ENCODE data around the gene NOTUM.

NOTUM gene

DNA sequence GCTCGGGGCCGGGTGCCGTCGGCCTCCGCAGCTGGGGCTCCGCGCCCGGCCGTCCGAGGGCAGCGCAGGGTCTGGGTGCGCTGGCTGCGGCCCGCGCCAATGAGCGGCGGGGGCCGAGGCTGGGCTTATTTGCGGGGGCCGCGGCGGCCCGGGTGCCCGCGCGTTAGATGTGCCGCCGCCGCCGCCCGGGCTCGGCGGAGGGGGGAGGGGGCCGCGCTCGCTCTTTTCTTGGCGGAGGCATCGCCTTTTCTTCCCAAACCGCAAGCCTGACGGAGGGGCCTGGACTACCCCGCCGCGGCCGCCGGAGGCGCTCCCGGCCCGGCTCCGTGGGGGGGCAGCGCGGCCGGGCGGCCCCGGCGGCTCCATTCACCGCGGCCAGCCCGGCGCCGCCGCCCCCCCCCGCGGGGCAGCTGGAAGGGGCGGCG is at the start of gene NOTUM:
Gene NOTUM (minus strand): TSS at position 101 of the 425 bp plus-strand sequence. CDS start 278 bp downstream, outside the sequence.
- no peak for DNase-seq (ENCODE audit: low read depth in 4 of 4, low spot score in 1 of 4)

DNA sequence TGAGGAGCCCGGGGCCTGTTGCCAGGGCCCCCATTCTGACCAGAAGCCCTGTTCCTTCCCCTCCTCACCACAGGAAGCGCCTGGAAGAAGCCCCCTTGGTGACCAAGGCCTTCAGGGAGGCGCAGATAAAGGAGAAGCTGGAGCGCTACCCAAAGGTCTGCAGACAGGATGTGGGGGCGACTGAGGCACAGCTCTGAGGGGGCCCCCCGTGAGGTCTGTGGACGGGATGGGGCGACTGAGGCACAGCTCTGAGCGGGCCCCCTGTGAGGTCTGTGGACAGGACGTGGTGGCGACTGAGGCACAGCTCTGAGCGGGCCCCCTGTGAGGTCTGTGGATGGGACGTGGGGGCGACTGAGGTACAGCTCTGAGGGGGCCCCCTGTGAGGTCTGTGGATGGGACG is 48.4 kb upstream of the NOTUM start:
- DNase-seq (ENCODE audit: low read depth in 4 of 4, low spot score in 1 of 4), result no peak

DNA sequence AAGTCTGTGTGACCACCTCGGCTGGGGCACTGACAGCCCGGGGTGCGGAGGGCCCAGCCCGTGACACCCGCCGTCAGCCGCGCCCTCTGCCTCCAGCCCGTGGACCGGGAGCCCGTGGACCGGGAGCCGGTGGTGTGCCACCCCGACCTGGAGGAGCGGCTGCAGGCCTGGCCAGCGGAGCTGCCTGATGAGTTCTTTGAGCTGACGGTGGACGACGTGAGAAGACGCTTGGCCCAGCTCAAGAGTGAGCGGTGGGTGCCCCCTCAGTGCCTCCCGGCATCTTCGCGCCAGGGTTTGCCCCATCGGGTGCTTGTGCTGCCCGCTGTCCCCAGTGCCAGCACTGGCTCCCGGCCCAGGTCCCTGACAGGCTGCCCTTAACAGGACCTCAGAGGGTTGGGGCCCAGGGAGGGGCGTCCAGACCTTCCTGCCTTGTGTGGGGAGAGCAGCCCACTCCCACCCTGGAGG is 48.0 kb upstream of the NOTUM start:
- no peak for DNase-seq (ENCODE audit: low read depth in 4 of 4, low spot score in 1 of 4)

GRCh38 chr17:82008258-82008940 is 47.4 kb upstream of the NOTUM start:
- no peak for DNase-seq (ENCODE audit: low read depth in 4 of 4, low spot score in 1 of 4)

GRCh38 chr17:82007495-82008257 is 46.7 kb upstream of the NOTUM start:
- DNase-seq (ENCODE audit: low read depth in 4 of 4, low spot score in 1 of 4), result no peak

DNA sequence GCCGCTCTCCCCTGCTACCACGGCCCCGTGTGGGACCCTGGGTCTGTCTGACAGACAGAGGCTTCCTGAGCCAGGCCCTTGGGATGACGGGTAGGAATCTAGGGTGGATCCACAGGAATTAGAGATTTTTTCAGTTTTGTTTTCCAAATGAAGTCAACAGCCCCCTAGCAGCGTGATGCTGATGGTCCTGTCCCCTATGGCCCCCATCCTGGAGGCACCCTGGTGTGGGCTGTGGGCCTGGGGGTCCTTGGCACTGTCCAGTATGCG is 46.2 kb upstream of the NOTUM start:
- DNase-seq (ENCODE audit: low read depth in 4 of 4, low spot score in 1 of 4), result no peak

GRCh38 chr17:82006468-82007227 is 45.7 kb upstream of the NOTUM start:
- DNase-seq (ENCODE audit: low read depth in 4 of 4, low spot score in 1 of 4), result no peak

- DNase-seq (ENCODE audit: low read depth in 4 of 4, low spot score in 1 of 4), result no peak
Observed at GRCh38 chr17:82005701-82006348, 44.8 kb upstream of the NOTUM start.

DNA sequence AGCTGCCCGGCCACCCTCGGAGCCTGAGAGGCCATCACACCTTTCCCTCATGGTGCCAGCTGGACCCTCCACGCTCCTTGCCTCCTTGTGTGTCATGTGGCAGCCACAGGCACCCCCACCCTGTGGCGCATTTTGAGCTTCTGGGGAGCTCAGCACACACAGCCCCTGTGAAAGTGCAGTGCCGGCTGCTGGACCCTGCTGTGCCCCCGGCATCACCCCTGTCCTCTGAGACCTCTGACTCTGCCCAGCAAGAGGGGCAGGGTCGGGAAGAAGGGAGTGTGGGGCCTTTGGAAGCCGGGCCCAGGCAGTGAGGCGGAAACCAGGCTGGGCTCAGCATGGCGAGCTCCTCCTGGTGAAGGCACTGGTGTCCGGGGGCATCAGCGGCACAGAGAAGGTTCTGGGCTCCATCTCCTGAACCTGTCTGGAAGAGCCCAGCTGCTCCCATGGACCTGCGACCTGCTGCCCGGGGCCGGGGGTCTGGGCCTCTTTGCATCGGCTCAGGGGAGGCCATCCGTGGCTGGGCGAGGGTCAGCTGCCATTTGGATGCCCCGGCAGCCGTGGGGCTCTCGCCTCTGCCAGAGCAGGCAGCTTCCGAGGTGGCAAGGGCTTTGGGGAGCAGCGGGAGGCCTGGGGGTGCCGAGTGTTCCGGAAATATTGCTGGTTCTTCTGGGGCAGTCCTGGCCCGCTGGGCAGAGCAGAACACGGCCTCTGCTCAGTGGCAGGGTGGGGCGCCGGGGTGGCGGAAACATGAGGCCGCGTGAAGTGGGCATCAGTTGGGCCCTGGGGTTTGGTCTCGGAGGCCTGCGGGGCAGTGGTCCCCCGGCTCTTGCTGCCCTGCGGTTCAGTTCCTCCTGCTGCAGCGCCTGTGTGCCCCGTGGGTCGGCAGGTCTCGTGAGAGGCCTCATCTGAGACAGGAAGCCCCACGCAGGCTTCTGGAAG is 43.8 kb upstream of the NOTUM start:
- no peak for DNase-seq (ENCODE audit: low read depth in 4 of 4, low spot score in 1 of 4)

DNA sequence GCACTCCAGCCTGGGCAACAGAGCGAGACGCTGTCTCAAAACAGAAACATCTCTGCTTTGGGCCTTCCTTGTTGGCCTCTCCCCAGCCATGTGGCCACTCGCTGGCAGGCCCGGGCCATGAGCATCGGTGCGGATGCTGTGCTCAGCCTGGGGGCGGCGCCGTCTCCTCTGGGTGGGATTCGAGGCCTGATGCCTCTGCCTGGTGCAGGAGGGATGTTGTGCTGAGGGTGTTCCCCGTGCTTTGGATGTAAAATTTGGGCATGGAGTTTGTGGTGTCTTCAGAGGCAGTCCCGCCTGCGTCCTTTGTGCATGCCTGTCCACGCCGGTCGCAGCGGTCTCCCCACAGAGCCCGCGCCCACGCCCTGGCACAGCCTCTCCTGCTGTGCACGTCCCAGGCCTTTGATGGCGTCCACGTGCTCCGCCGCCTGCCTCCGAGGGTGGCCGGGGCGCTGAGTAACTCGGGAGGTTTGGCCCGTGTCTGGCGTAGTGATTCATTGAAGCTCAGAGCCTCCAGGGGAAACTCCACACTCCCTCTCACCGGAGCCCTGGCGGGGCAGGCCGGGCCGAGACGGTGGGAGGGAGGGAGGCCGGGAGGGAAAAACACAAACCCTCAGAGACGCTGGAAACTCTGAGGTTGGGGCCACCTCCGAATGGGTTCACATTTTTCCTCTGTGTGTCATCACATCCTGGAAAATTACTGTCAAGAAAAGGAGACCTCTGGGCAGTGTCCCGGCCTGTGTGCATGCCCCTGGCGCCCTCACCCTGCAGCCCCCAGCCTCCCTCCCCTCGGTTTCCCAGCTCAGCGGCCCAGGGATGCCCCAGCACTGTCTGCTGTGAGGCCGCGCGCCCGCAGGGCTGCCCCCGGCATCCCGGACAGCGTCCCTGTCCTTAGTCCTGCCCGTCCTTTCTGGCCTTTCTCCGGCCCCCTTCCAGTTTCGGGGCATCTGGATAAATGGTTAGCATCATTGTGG is 42.7 kb upstream of the NOTUM start:
- peak in 1 of 4 experiments; percentile 32 for DNase-seq (ENCODE audit: low read depth in 4 of 4, low spot score in 1 of 4)

GRCh38 chr17:82001571-82002056 is 40.6 kb upstream of the NOTUM start:
- DNase-seq (ENCODE audit: low read depth in 4 of 4, low spot score in 1 of 4), result no peak

- no peak for DNase-seq (ENCODE audit: low read depth in 4 of 4, low spot score in 1 of 4)
Observed at GRCh38 chr17:82000803-82001570, 40.0 kb upstream of the NOTUM start.

GRCh38 chr17:81999976-82000802 is 39.2 kb upstream of the NOTUM start:
- DNase-seq (ENCODE audit: low read depth in 4 of 4, low spot score in 1 of 4), result no peak

DNA sequence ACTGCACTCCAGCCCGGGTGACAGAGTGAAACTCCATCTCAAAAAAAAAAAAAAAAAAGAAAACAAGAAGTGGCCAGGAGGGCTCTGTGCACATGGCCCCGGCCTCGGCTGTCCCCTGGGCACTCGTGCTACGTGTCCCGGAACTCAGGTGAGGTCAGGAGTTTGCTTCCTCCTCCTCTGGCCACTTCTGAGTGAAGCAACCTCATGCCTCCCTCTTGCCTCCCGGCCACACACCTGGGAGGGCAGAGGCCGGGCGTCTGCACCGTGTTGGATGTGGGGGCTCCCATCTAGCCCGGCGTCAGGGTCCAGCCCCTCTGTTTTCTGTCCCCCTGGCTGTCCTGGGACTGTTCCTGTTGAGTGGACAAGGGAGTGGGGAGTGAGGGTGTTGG is 38.6 kb upstream of the NOTUM start:
- DNase-seq (ENCODE audit: low read depth in 4 of 4, low spot score in 1 of 4), result no peak

DNA sequence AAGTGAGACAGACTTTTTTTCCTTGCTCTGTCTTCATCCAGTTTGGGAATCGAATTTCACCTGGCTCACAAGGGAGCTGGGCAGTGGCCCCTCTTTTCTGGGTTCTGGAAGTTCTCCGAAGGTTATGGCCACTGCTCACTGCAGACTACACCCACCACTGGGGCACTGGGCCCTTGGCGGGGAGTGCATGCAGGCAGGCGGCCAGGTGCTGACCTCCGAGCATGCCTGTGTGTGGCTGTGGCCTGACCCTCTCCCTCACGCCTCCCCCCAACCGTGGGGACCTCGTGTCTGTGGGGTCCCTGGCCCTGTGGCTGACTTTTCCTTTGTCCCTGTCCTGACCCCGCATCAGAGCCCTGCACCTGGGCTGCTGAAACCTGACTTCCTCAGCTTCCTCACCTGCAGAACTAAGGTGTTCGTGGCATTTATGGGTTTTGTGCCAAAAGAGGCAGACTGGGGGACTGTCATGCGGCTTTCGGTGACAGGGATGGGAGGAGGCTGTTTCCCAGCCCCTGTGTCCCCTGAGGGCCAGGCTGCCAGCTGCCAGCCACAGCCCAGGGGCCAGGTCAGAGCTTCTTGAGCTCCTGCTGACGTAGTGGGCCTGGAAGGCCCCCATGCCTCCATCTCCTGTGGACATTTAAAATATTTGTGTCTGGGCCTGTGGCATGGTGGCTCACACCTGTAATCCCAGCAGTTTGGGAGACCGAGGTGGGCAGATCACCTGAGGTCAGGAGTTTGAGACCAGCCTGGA is 37.9 kb upstream of the NOTUM start:
- no peak for DNase-seq (ENCODE audit: low read depth in 4 of 4, low spot score in 1 of 4)

GRCh38 chr17:81998212-81998611 is 37.2 kb upstream of the NOTUM start:
- no peak for DNase-seq (ENCODE audit: low read depth in 4 of 4, low spot score in 1 of 4)
